HEK293 (cell line): Measurements from ENCODE around the gene REX1BD.
A peak's percentile ranks its signal among the peaks of the same experiment; 100 is the strongest.

Source experiments
- BCL11A ChIP-seq: fragments of 450-650 bp; formaldehyde crosslinking; IDR thresholded peaks from 2 replicates; pipeline ENCODE4 v1.5.1; 2016; ENCODE audit warnings: low read depth, missing biosample characterization, missing genetic modification characterization
- EGR2 ChIP-seq: fragments of 450-650 bp; formaldehyde crosslinking; IDR thresholded peaks from 2 replicates; pipeline ENCODE4 v1.5.1; 2016; ENCODE audit warnings: low read depth, missing biosample characterization, missing genetic modification characterization
- HOXA7 ChIP-seq: sonication (generic); formaldehyde crosslinking; IDR thresholded peaks from 2 replicates; pipeline ENCODE4 v1.8.1; 2022; ENCODE audit warnings: missing genetic modification reagents, borderline replicate concordance
- SCRT2 ChIP-seq: fragments of 450-650 bp; formaldehyde crosslinking; IDR thresholded peaks from 2 replicates; pipeline ENCODE4 v1.5.1; 2016; ENCODE audit warnings: missing biosample characterization, missing genetic modification characterization
- TCF7L2 ChIP-seq: IDR thresholded peaks from 2 replicates; pipeline ENCODE4 v1.6.1; 2011; ENCODE audit warnings: low read depth, mild to moderate bottlenecking, inconsistent platforms, low read length, moderate library complexity, borderline replicate concordance
- ZBTB21 ChIP-seq: fragments of 450-650 bp; formaldehyde crosslinking; IDR thresholded peaks from 2 replicates; pipeline ENCODE4 v1.5.1; 2017; ENCODE audit warnings: missing biosample characterization, missing genetic modification characterization
- ZBTB48 ChIP-seq: fragments of 450-650 bp; formaldehyde crosslinking; IDR thresholded peaks from 2 replicates; pipeline ENCODE4 v1.5.1; 2016; ENCODE audit warnings: missing biosample characterization, missing genetic modification characterization
- ZNF10 ChIP-seq: fragments of 450-650 bp; formaldehyde crosslinking; IDR thresholded peaks from 2 replicates; pipeline ENCODE4 v1.5.1; 2017; ENCODE audit warnings: missing biosample characterization, missing genetic modification characterization
- ZNF114 ChIP-seq: fragments of 450-650 bp; formaldehyde crosslinking; IDR thresholded peaks from 2 replicates; pipeline ENCODE4 v1.5.0; 2017; ENCODE audit warnings: missing biosample characterization, missing genetic modification characterization
- ZNF121 ChIP-seq: fragments of 450-650 bp; formaldehyde crosslinking; IDR thresholded peaks from 2 replicates; pipeline ENCODE4 v1.5.1; 2016; ENCODE audit warnings: missing biosample characterization, missing genetic modification characterization
- ZNF132 ChIP-seq: fragments of 450-650 bp; formaldehyde crosslinking; IDR thresholded peaks from 2 replicates; pipeline ENCODE4 v1.5.1; 2017; ENCODE audit warnings: missing biosample characterization, missing genetic modification characterization, borderline replicate concordance
- ZNF16 ChIP-seq: fragments of 450-650 bp; formaldehyde crosslinking; IDR thresholded peaks from 2 replicates; pipeline ENCODE4 v1.5.1; 2016; ENCODE audit warnings: low read depth, missing biosample characterization, missing genetic modification characterization
- ZNF223 ChIP-seq: fragments of 450-650 bp; formaldehyde crosslinking; IDR thresholded peaks from 2 replicates; pipeline ENCODE4 v1.5.1; 2016; ENCODE audit warnings: missing biosample characterization, missing genetic modification characterization
- ZNF302 ChIP-seq: fragments of 450-650 bp; formaldehyde crosslinking; IDR thresholded peaks from 2 replicates; pipeline ENCODE4 v1.5.1; 2016; ENCODE audit warnings: missing biosample characterization, missing genetic modification characterization, low read depth
- ZNF423 ChIP-seq: fragments of 450-650 bp; formaldehyde crosslinking; IDR thresholded peaks from 2 replicates; pipeline ENCODE4 v1.5.1; 2016; ENCODE audit warnings: missing biosample characterization, missing genetic modification characterization
- ZNF510 ChIP-seq: fragments of 450-650 bp; formaldehyde crosslinking; IDR thresholded peaks from 2 replicates; pipeline ENCODE4 v1.5.1; 2018; ENCODE audit warnings: mild to moderate bottlenecking, missing genetic modification characterization, missing biosample characterization; ENCODE audit not compliant: insufficient replicate concordance
- ZNF549 ChIP-seq: fragments of 450-650 bp; IDR thresholded peaks from 2 replicates; pipeline ENCODE4 v1.5.1; 2018; ENCODE audit warnings: missing biosample characterization, missing genetic modification characterization, mild to moderate bottlenecking, inconsistent platforms, moderate library complexity
- ZNF629 ChIP-seq: fragments of 450-650 bp; formaldehyde crosslinking; IDR thresholded peaks from 2 replicates; pipeline ENCODE4 v1.5.1; 2017; ENCODE audit warnings: missing biosample characterization, missing genetic modification characterization
- ZNF654 ChIP-seq: fragments of 450-650 bp; formaldehyde crosslinking; IDR thresholded peaks from 2 replicates; pipeline ENCODE4 v1.5.1; 2016; ENCODE audit warnings: low read depth, missing biosample characterization, missing genetic modification characterization
- ZNF837 ChIP-seq: fragments of 450-650 bp; formaldehyde crosslinking; IDR thresholded peaks from 2 replicates; pipeline ENCODE4 v1.5.1; 2016; ENCODE audit warnings: missing biosample characterization, missing genetic modification characterization
- ZNF843 ChIP-seq: fragments of 450-650 bp; formaldehyde crosslinking; IDR thresholded peaks from 2 replicates; pipeline ENCODE4 v1.5.1; 2016; ENCODE audit warnings: missing biosample characterization, missing genetic modification characterization
- TF ChIP-seq, protein P1 (sequence below): fragments of 450-650 bp; formaldehyde crosslinking; optimal IDR thresholded peaks from 2 replicates; pipeline ENCODE3; 2016; ENCODE audit warnings: missing biosample characterization, mild to moderate bottlenecking, missing genetic modification characterization
- TF ChIP-seq, protein P2 (sequence below): fragments of 450-650 bp; formaldehyde crosslinking; IDR thresholded peaks from 2 replicates; pipeline ENCODE4 v1.5.1; 2017; ENCODE audit warnings: missing biosample characterization, missing genetic modification characterization
- TF ChIP-seq, protein P3 (sequence below): fragments of 450-650 bp; formaldehyde crosslinking; IDR thresholded peaks from 2 replicates; pipeline ENCODE4 v1.5.1; 2016; ENCODE audit warnings: missing biosample characterization, missing genetic modification characterization
- TF ChIP-seq, protein P4 (sequence below): fragments of 450-650 bp; formaldehyde crosslinking; IDR thresholded peaks from 2 replicates; pipeline ENCODE4 v1.5.1; 2016; ENCODE audit warnings: missing biosample characterization, missing genetic modification characterization
- TF ChIP-seq, protein P5 (sequence below): fragments of 450-650 bp; formaldehyde crosslinking; IDR thresholded peaks from 2 replicates; pipeline ENCODE4 v1.5.1; 2016; ENCODE audit warnings: missing biosample characterization, missing genetic modification characterization
- TF ChIP-seq, protein P6 (sequence below): fragments of 450-650 bp; IDR thresholded peaks from 2 replicates; pipeline ENCODE4 v1.5.1; 2018; ENCODE audit warnings: missing biosample characterization, missing genetic modification characterization

REX1BD gene

DNA sequence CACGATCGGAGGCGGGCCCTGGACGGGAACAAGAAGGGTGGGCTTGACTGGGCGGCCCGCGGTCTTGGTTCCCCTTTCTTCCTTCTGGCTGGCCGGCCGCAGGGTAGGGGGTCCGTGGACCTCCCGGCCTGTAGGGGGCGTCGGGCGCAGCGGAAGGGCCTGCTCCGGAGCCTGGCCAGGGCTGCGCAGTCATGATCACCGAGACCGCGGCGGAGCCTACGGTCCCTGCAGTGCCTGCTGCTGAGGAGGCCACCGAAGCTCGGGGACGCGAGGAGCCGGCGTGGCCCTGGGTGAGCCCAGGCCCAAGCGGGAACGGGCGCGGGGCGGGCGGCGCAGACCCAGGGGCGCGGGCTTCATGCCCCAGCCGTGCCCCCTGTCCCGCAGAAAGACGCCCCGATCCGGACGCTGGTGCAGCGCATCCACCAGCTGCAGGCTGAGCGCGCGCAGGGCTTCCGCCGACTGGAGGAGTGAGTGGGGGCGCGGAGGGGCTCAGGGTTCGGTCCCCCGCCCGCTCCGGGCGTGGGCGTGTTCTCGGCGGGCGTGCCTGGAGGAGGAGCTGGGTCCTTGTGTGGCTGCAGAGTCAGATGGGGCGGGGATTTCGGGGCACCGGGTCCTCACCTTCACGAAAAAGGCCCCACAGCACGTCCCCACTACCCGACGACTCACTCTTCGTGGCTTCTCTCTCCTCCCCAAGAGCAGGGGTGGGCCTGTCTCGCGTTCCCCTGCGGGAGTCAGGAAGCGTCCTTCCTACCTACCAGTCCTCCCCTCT, at the start of gene REX1BD (continued):
- TF ChIP-seq, protein P1, sequence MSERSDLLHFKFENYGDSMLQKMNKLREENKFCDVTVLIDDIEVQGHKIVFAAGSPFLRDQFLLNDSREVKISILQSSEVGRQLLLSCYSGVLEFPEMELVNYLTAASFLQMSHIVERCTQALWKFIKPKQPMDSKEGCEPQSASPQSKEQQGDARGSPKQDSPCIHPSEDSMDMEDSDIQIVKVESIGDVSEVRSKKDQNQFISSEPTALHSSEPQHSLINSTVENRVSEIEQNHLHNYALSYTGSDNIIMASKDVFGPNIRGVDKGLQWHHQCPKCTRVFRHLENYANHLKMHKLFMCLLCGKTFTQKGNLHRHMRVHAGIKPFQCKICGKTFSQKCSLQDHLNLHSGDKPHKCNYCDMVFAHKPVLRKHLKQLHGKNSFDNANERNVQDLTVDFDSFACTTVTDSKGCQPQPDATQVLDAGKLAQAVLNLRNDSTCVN (tag by site-specific recombination) = peak; percentile 99
- no peak for TF ChIP-seq ZNF423
- TF ChIP-seq, protein P2, sequence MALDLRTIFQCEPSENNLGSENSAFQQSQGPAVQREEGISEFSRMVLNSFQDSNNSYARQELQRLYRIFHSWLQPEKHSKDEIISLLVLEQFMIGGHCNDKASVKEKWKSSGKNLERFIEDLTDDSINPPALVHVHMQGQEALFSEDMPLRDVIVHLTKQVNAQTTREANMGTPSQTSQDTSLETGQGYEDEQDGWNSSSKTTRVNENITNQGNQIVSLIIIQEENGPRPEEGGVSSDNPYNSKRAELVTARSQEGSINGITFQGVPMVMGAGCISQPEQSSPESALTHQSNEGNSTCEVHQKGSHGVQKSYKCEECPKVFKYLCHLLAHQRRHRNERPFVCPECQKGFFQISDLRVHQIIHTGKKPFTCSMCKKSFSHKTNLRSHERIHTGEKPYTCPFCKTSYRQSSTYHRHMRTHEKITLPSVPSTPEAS = peak; percentile 30
- TF ChIP-seq EGR2 (tag by site-specific recombination) = peak; percentile 94
- TF ChIP-seq, protein P3, sequence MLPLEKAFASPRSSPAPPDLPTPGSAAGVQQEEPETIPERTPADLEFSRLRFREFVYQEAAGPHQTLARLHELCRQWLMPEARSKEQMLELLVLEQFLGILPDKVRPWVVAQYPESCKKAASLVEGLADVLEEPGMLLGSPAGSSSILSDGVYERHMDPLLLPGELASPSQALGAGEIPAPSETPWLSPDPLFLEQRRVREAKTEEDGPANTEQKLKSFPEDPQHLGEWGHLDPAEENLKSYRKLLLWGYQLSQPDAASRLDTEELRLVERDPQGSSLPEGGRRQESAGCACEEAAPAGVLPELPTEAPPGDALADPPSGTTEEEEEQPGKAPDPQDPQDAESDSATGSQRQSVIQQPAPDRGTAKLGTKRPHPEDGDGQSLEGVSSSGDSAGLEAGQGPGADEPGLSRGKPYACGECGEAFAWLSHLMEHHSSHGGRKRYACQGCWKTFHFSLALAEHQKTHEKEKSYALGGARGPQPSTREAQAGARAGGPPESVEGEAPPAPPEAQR (tag by site-specific recombination) = 0 out of 2 replicates have a peak, but pooled peaks have one; percentile 63
- peak; percentile 74; the same call in 1 of the 2 replicates for TF ChIP-seq ZNF10 (tag by site-specific recombination)
- TF ChIP-seq BCL11A = 0 out of 2 replicates have a peak, but pooled peaks have one; percentile 9
- no peak for TF ChIP-seq TCF7L2
- no peak for TF ChIP-seq ZNF223 (tag by site-specific recombination)
- no peak for TF ChIP-seq HOXA7 (CRISPR knock-in tag)
- TF ChIP-seq ZNF837 (tag by site-specific recombination) = peak; percentile 93
- TF ChIP-seq ZNF654 (tag by site-specific recombination) = no peak
- peak; percentile 73 for TF ChIP-seq ZNF843
- TF ChIP-seq, protein P4, sequence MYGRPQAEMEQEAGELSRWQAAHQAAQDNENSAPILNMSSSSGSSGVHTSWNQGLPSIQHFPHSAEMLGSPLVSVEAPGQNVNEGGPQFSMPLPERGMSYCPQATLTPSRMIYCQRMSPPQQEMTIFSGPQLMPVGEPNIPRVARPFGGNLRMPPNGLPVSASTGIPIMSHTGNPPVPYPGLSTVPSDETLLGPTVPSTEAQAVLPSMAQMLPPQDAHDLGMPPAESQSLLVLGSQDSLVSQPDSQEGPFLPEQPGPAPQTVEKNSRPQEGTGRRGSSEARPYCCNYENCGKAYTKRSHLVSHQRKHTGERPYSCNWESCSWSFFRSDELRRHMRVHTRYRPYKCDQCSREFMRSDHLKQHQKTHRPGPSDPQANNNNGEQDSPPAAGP (tag by site-specific recombination) = peak; percentile 91
- no peak for TF ChIP-seq ZBTB21 (tag by site-specific recombination)
- TF ChIP-seq ZNF549 (tag by site-specific recombination) = no peak
- peak; percentile 99 for TF ChIP-seq ZBTB48
- TF ChIP-seq ZNF114 (tag by site-specific recombination) = no peak
- TF ChIP-seq ZNF302 (tag by site-specific recombination) = no peak
- peak; percentile 71 for TF ChIP-seq ZNF629 (tag by site-specific recombination)
- TF ChIP-seq, protein P5, sequence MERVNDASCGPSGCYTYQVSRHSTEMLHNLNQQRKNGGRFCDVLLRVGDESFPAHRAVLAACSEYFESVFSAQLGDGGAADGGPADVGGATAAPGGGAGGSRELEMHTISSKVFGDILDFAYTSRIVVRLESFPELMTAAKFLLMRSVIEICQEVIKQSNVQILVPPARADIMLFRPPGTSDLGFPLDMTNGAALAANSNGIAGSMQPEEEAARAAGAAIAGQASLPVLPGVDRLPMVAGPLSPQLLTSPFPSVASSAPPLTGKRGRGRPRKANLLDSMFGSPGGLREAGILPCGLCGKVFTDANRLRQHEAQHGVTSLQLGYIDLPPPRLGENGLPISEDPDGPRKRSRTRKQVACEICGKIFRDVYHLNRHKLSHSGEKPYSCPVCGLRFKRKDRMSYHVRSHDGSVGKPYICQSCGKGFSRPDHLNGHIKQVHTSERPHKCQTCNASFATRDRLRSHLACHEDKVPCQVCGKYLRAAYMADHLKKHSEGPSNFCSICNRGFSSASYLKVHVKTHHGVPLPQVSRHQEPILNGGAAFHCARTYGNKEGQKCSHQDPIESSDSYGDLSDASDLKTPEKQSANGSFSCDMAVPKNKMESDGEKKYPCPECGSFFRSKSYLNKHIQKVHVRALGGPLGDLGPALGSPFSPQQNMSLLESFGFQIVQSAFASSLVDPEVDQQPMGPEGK (tag by site-specific recombination) = peak; percentile 100
- TF ChIP-seq SCRT2 (tag by site-specific recombination) = peak; percentile 62
- TF ChIP-seq, protein P6, sequence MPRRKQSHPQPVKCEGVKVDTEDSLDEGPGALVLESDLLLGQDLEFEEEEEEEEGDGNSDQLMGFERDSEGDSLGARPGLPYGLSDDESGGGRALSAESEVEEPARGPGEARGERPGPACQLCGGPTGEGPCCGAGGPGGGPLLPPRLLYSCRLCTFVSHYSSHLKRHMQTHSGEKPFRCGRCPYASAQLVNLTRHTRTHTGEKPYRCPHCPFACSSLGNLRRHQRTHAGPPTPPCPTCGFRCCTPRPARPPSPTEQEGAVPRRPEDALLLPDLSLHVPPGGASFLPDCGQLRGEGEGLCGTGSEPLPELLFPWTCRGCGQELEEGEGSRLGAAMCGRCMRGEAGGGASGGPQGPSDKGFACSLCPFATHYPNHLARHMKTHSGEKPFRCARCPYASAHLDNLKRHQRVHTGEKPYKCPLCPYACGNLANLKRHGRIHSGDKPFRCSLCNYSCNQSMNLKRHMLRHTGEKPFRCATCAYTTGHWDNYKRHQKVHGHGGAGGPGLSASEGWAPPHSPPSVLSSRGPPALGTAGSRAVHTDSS (tag by site-specific recombination) = no peak
- no peak for TF ChIP-seq ZNF132
- no peak for TF ChIP-seq ZNF16
- peak; percentile 63 for TF ChIP-seq ZNF121 (tag by site-specific recombination)
- no peak for TF ChIP-seq ZNF510 (tag by site-specific recombination)
